ENCODE measurements around the gene SCGB3A2. TPM values are rescaled to one million over a fixed set of nuclear protein-coding genes. Genes with fewer than 3 reads are reported as not detected.

The SCGB3A2 gene
- total RNA-seq, 1 experiment from 2014 or later, result 0.51 TPM

- Histone ChIP-seq H4K20me1 (ENCODE audit: low read length) (no peaks in the 10 kb centered on the region), H3K9me3 (ENCODE audit: low read length) (no peaks in the 10 kb centered on the region), H3K36me3 (ENCODE audit: low read depth, low read length) (no peaks in the 10 kb centered on the region), H3K4me1 (ENCODE audit: insufficient read depth, low read length) (no peaks in the 10 kb centered on the region), H3K27ac (ENCODE audit: low read length) (no peak overlapping the region), H3K9ac (ENCODE audit: low read length) (no peak overlapping the region), H3K4me2 (ENCODE audit: low read length) (no peak overlapping the region), H3K79me2 (ENCODE audit: low read length) (no peaks in the 10 kb centered on the region), H3K4me3 (ENCODE audit: low read length) (no peak overlapping the region), H3K27me3 (ENCODE audit: low read length) (no peaks in the 10 kb centered on the region), H2AFZ (ENCODE audit: low read length) (no peak overlapping the region), H3F3A (ENCODE audit: low read length, unreplicated experiment) (no peaks in the 10 kb centered on the region), H3K9me2 (replicated peaks; ENCODE audit: low read length) (no peaks in the 10 kb centered on the region)
- POLR2A ChIA-PET (ENCODE audit: unreplicated experiment), result no interaction called here
- no TSS peak for BruUV-seq (replicated peaks)
- intact Hi-C loops (cut with micrococcal nuclease), result no loop called here
- ATAC-seq, result no peak
- no peak for DNase-seq
- CTCF ChIA-PET, result interaction anchor here (0.6 kb wide), 1 partner anchor 258 kb away, joined by 5 read pairs; no protein-coding TSS in a partner anchor
- TF ChIP-seq EZH2phosphoT487 (IDR thresholded peaks at IDR 0.05; ENCODE audit: borderline replicate concordance, low read length), result no peak
- TF ChIP-seq EZH2 (IDR thresholded peaks at IDR 0.05; ENCODE audit: low read length, unreplicated experiment), result no peak
- no peak for TF ChIP-seq CTCF (conservative IDR thresholded peaks at IDR 0.05; ENCODE audit: low read depth, low read length)
Measured at GRCh38 chr5:147849226-147849625, 29.3 kb upstream of the SCGB3A2 start.

- Histone ChIP-seq H3K79me2 (ENCODE audit: low read length) (no peaks in the 10 kb centered on the region), H3K36me3 (ENCODE audit: low read depth, low read length) (no peaks in the 10 kb centered on the region), H4K20me1 (ENCODE audit: low read length) (no peaks in the 10 kb centered on the region), H3F3A (ENCODE audit: low read length, unreplicated experiment) (no peaks in the 10 kb centered on the region), H3K9me2 (replicated peaks; ENCODE audit: low read length) (no peaks in the 10 kb centered on the region), H3K9ac (ENCODE audit: low read length) (no peak overlapping the region), H3K4me3 (ENCODE audit: low read length) (no peak overlapping the region), H3K9me3 (ENCODE audit: low read length) (no peaks in the 10 kb centered on the region), H2AFZ (ENCODE audit: low read length) (no peak overlapping the region), H3K4me1 (ENCODE audit: insufficient read depth, low read length) (no peaks in the 10 kb centered on the region), H3K4me2 (ENCODE audit: low read length) (no peak overlapping the region), H3K27me3 (ENCODE audit: low read length) (no peaks in the 10 kb centered on the region), H3K27ac (ENCODE audit: low read length) (no peak overlapping the region)
- ATAC-seq, result no peak
- intact Hi-C loops (cut with micrococcal nuclease), result no loop called here
- no TSS peak for BruUV-seq (replicated peaks)
- CTCF ChIA-PET, result interaction anchor here (0.6 kb wide), 1 partner anchor 83 kb away, joined by 4 read pairs; no protein-coding TSS in a partner anchor
- POLR2A ChIA-PET (ENCODE audit: unreplicated experiment), result no interaction called here
- no peak for DNase-seq
- TF ChIP-seq CTCF (conservative IDR thresholded peaks at IDR 0.05; ENCODE audit: low read depth, low read length) (no peak), EZH2 (IDR thresholded peaks at IDR 0.05; ENCODE audit: low read length, unreplicated experiment) (no peak), EZH2phosphoT487 (IDR thresholded peaks at IDR 0.05; ENCODE audit: borderline replicate concordance, low read length) (no peak)
Measured at GRCh38 chr5:147851578-147851977, 26.9 kb upstream of the SCGB3A2 start.

- no peaks in the 10 kb centered on the region for H3K27me3 ChIP-seq (ENCODE audit: low read length)
- no peak for DNase-seq
- H3K36me3 ChIP-seq (ENCODE audit: low read depth, low read length), result no peaks in the 10 kb centered on the region
- H3K27ac ChIP-seq (ENCODE audit: low read length), result no peak overlapping the region
- H3K9me3 ChIP-seq (ENCODE audit: low read length), result no peaks in the 10 kb centered on the region
- H4K20me1 ChIP-seq (ENCODE audit: low read length), result no peaks in the 10 kb centered on the region
- no peak overlapping the region for H3K4me2 ChIP-seq (ENCODE audit: low read length)
- H3F3A ChIP-seq (ENCODE audit: low read length, unreplicated experiment), result no peaks in the 10 kb centered on the region
- no peak overlapping the region for H3K4me3 ChIP-seq (ENCODE audit: low read length)
- TF ChIP-seq CTCF (conservative IDR thresholded peaks at IDR 0.05; ENCODE audit: low read depth, low read length) (no peak), EZH2phosphoT487 (IDR thresholded peaks at IDR 0.05; ENCODE audit: borderline replicate concordance, low read length) (no peak), EZH2 (IDR thresholded peaks at IDR 0.05; ENCODE audit: low read length, unreplicated experiment) (no peak)
- intact Hi-C loops (cut with micrococcal nuclease), result no loop called here
- no peaks in the 10 kb centered on the region for H3K79me2 ChIP-seq (ENCODE audit: low read length)
- ATAC-seq, result no peak
- no TSS peak for BruUV-seq (replicated peaks)
- H2AFZ ChIP-seq (ENCODE audit: low read length), result no peak overlapping the region
- H3K4me1 ChIP-seq (ENCODE audit: insufficient read depth, low read length), result no peaks in the 10 kb centered on the region
- no peaks in the 10 kb centered on the region for H3K9me2 ChIP-seq (replicated peaks; ENCODE audit: low read length)
- no peak overlapping the region for H3K9ac ChIP-seq (ENCODE audit: low read length)
- POLR2A ChIA-PET (ENCODE audit: unreplicated experiment), result no interaction called here
- CTCF ChIA-PET, result no interaction called here
Measured at GRCh38 chr5:147852365-147852764, 26.1 kb upstream of the SCGB3A2 start.

All from PC-3 (cell line).